GM21526 (cell line): ENCODE measurements around the gene METTL13.
"Not testable (repeated sequence)": the region's sequence is repeated elsewhere in the genome, so short reads cannot be mapped to it uniquely, and the experiment has no call there.

ENCODE experiments used
- ATAC-seq: cut with Tn5 transposase; IDR thresholded peaks from one replicate; pipeline ENCODE4 v1.9.1; 2021; ENCODE audit warnings: moderate library complexity; ENCODE audit not compliant: unreplicated experiment, low FRiP score

The METTL13 gene

GRCh38 chr1:171769171-171769570 is 12.3 kb upstream of the METTL13 start:
- no peak for ATAC-seq

- ATAC-seq = no peak
Measured at GRCh38 chr1:171769754-171770153, 11.7 kb upstream of the METTL13 start.

GRCh38 chr1:171772312-171772711 is 9.1 kb upstream of the METTL13 start:
- ATAC-seq = peak; percentile 79

- ATAC-seq = no peak
Measured at GRCh38 chr1:171780583-171781175, 781 bp upstream of the METTL13 start.

- no peak for ATAC-seq
Measured at GRCh38 chr1:171783816-171784530, 2.5 kb downstream of the METTL13 start.

- ATAC-seq = no peak
Measured at GRCh38 chr1:171784784-171785183, 3.3 kb downstream of the METTL13 start.

GRCh38 chr1:171785766-171786165 is 4.3 kb downstream of the METTL13 start:
- no peak for ATAC-seq

- no peak for ATAC-seq
Measured at GRCh38 chr1:171786534-171786933, 5.1 kb downstream of the METTL13 start.

GRCh38 chr1:171787686-171788480 is 6.4 kb downstream of the METTL13 start:
- no peak for ATAC-seq

GRCh38 chr1:171788696-171789095 is 7.2 kb downstream of the METTL13 start:
- no peak for ATAC-seq

- no peak for ATAC-seq
Measured at GRCh38 chr1:171790318-171790717, 8.9 kb downstream of the METTL13 start.

GRCh38 chr1:171792656-171793369 is 11.4 kb downstream of the METTL13 start:
- no peak for ATAC-seq

- no peak for ATAC-seq
Measured at GRCh38 chr1:171793636-171794035, 12.2 kb downstream of the METTL13 start.

GRCh38 chr1:171794085-171794484 is 12.6 kb downstream of the METTL13 start:
- no peak for ATAC-seq

GRCh38 chr1:171796592-171796991 is 15.1 kb downstream of the METTL13 start:
- no peak for ATAC-seq

- ATAC-seq = no peak
Measured at GRCh38 chr1:171798311-171798710, 16.9 kb downstream of the METTL13 start.

GRCh38 chr1:171798765-171799164 is 17.3 kb downstream of the METTL13 start:
- ATAC-seq = no peak

GRCh38 chr1:171799166-171799565 is 17.7 kb downstream of the METTL13 start:
- no peak for ATAC-seq

GRCh38 chr1:171799698-171800097 is 18.2 kb downstream of the METTL13 start:
- ATAC-seq = not testable (repeated sequence)

GRCh38 chr1:171800342-171800741 is 18.9 kb downstream of the METTL13 start:
- no peak for ATAC-seq

- no peak for ATAC-seq
Measured at GRCh38 chr1:171800851-171801250, 19.4 kb downstream of the METTL13 start.
